ENCODE measurements around the gene SLC7A8.

Gene SLC7A8

DNA sequence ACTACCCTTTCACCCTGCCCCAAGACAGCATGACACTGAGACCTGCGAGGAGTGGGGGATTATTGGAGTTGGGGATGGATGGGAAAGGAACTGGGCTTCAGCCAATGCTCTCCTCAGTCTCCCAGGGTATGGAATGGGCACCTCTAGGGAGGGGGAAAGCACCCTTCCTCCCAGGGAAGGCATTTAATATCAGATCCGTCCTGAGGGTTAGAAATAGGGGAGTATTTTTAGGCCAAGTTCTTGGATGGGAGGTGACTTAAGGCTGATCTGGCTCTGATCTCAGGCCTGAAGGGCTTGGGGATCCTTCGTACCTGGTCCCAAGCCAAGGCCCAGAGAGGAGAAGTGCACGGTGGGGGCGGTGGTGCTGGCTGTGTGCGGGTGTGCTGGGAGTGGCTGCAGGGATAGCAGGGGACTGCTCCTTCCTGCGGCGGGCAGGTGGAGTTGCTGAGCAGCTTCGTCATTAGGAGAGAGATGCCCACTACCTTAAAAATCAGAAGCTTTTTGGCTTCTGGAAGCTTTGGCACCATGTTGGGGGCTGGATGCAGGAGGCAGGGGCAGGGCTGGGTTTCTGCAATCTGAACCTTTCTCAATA lies 57.4 kb downstream of the SLC7A8 start:
- no peak overlapping the region for H3K4me3 Mint-ChIP-seq
- peaks cover 5% of the 10 kb centered on the region for H3K27me3 Mint-ChIP-seq (ENCODE audit: low read depth, poor library complexity)
- H3K4me1 Mint-ChIP-seq, result peaks cover 40% of the 10 kb centered on the region
- H3K9me3 Mint-ChIP-seq, result no peaks in the 10 kb centered on the region
- peaks cover 32% of the 10 kb centered on the region for H3K36me3 Mint-ChIP-seq (ENCODE audit: low read depth)
- TF ChIP-seq, protein P1, sequence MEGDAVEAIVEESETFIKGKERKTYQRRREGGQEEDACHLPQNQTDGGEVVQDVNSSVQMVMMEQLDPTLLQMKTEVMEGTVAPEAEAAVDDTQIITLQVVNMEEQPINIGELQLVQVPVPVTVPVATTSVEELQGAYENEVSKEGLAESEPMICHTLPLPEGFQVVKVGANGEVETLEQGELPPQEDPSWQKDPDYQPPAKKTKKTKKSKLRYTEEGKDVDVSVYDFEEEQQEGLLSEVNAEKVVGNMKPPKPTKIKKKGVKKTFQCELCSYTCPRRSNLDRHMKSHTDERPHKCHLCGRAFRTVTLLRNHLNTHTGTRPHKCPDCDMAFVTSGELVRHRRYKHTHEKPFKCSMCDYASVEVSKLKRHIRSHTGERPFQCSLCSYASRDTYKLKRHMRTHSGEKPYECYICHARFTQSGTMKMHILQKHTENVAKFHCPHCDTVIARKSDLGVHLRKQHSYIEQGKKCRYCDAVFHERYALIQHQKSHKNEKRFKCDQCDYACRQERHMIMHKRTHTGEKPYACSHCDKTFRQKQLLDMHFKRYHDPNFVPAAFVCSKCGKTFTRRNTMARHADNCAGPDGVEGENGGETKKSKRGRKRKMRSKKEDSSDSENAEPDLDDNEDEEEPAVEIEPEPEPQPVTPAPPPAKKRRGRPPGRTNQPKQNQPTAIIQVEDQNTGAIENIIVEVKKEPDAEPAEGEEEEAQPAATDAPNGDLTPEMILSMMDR (IDR thresholded peaks at IDR 0.05), result no peak
- no peak for DNase-seq
- no peak overlapping the region for H3K27ac Mint-ChIP-seq

DNA sequence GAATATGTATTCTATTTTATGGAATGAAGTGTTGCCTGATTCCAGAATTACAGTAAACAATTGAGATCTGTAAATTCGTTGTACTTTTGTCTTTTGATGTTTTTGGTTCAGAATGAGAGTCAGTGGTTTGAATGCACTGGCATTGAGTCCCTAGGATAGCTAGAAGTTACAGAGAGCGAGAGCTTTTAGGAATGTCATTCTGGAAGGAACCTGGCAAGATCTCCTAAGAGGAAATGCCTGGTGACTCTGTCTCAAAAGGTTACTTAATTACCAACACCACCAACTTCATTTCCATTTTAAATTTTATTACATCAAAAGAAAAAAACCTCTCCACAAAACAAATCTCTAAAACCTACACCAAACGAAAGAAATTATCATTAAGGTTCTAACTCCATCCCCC lies 58.4 kb downstream of the SLC7A8 start:
- TF ChIP-seq, protein P1 (IDR thresholded peaks at IDR 0.05), result no peak
- no peak for DNase-seq
- H3K4me3 Mint-ChIP-seq, result no peak overlapping the region
- H3K4me1 Mint-ChIP-seq, result peaks cover 50% of the 10 kb centered on the region
- H3K36me3 Mint-ChIP-seq (ENCODE audit: low read depth), result peaks cover 25% of the 10 kb centered on the region
- H3K9me3 Mint-ChIP-seq, result no peaks in the 10 kb centered on the region
- peak overlapping the region; percentile 40 for H3K27ac Mint-ChIP-seq
- peaks cover 5% of the 10 kb centered on the region for H3K27me3 Mint-ChIP-seq (ENCODE audit: low read depth, poor library complexity)

DNA sequence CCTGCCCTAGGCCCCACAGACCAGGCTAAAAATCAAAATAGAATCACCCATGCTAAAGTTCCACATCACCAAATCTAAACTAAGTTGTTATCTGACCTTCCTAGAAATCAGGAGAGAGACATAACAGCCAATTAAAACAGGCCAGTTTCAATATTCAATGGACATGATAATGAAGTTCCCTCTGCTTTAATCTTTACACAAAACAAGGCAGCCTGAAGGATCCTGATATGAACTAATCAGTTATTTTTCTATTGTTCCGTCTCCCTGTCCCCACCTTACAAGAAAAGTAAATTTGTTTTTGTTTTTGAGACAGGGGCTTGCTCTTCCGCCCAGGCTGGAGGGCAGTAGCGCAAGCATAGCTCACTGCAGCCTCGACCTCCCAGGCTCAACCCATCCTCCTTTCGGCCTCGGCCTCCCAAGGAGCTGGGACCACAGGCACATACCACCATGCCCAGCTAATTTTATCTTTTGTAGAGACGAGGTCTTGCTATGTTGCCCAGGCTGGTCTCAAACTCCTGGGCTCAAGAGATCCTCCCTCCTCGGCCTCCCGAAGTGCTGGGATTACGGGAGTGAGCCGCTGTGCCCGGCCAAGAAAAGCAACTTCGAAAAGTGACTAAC lies 59.0 kb downstream of the SLC7A8 start:
- H3K4me1 Mint-ChIP-seq, result peaks cover 56% of the 10 kb centered on the region
- TF ChIP-seq, protein P1 (IDR thresholded peaks at IDR 0.05), result no peak
- H3K9me3 Mint-ChIP-seq, result no peaks in the 10 kb centered on the region
- peaks cover 21% of the 10 kb centered on the region for H3K36me3 Mint-ChIP-seq (ENCODE audit: low read depth)
- no peak for DNase-seq
- peaks cover 5% of the 10 kb centered on the region for H3K27me3 Mint-ChIP-seq (ENCODE audit: low read depth, poor library complexity)
- H3K27ac Mint-ChIP-seq, result no peak overlapping the region
- H3K4me3 Mint-ChIP-seq, result no peak overlapping the region

DNA sequence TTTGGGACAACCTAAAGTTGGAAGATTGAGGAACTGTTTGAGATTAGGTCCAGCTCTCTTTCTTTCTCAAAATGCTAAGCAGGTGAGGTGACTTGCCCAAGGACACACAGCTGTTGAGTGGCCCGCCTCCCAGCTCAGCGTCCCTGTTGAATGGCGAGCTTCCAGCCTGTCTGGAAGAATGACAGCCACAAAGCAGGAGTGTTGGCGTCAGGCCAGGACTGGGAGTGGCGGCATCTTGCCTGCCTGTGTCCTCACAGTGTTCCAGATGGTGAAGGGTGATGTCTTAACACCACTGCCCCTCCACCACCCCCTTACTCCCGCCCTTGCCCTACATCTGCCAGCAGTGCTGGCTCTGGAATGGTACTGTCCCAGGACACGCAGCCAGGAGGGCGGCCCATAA lies 60.0 kb downstream of the SLC7A8 start:
- Mint-ChIP-seq H3K27me3 (ENCODE audit: low read depth, poor library complexity) (peaks cover 5% of the 10 kb centered on the region), H3K4me1 (peaks cover 65% of the 10 kb centered on the region), H3K9me3 (no peaks in the 10 kb centered on the region), H3K4me3 (no peak overlapping the region), H3K36me3 (ENCODE audit: low read depth) (peaks cover 11% of the 10 kb centered on the region), H3K27ac (no peak overlapping the region)
- no peak for DNase-seq
- TF ChIP-seq, protein P1 (IDR thresholded peaks at IDR 0.05), result no peak

DNA sequence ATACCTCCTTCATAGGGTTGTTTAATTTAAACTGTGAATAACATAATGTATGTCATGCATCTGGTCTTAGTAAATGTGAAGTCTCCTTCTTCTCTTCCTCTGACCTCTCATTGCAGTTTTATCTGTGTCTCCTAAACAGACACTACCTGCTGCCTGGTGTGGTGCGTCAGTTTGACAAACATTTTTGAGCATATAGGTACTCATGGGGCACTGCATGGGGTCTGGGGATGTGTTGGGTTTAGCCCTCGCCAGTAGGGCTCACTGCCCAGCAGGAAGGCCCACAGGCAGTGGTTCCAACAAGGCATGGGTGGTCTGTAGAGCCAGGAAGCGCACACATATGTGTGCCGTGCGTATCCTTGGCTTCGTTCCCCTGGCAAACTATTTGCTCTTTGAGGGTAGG lies 61.4 kb downstream of the SLC7A8 start:
- no peak overlapping the region for H3K4me3 Mint-ChIP-seq
- DNase-seq, result no peak
- H3K9me3 Mint-ChIP-seq, result no peaks in the 10 kb centered on the region
- H3K4me1 Mint-ChIP-seq, result peaks cover 75% of the 10 kb centered on the region
- no peaks in the 10 kb centered on the region for H3K36me3 Mint-ChIP-seq (ENCODE audit: low read depth)
- TF ChIP-seq, protein P1 (IDR thresholded peaks at IDR 0.05), result no peak
- peaks cover 5% of the 10 kb centered on the region for H3K27me3 Mint-ChIP-seq (ENCODE audit: low read depth, poor library complexity)
- peak overlapping the region; percentile 98 for H3K27ac Mint-ChIP-seq

DNA sequence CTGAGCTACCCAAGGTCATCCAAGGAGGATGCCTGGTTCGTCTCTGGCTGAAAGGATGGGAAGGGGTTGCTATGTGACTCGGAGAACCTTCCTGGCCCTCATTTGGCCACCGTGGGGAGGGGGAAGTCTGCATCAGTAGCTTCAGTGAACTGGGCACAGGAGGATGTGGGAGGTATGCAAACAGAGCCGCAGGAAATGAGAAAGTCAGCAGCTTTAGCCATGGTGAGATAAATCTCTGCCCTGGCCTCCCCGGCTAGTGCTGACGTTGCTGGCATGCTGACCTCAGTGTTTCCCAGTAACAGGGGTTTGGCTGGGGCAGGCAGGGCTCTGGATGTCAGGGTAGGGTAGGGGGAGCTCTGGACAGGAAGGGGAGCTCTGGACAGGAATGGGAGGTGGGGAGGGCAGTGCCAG lies 62.1 kb downstream of the SLC7A8 start:
- H3K27ac Mint-ChIP-seq, result peak overlapping the region; percentile 98
- peak overlapping the region; percentile 23 for H3K4me3 Mint-ChIP-seq
- DNase-seq, result peak; percentile 48
- TF ChIP-seq, protein P1 (IDR thresholded peaks at IDR 0.05), result no peak
- no peaks in the 10 kb centered on the region for H3K9me3 Mint-ChIP-seq
- H3K4me1 Mint-ChIP-seq, result peaks cover 80% of the 10 kb centered on the region
- no peaks in the 10 kb centered on the region for H3K36me3 Mint-ChIP-seq (ENCODE audit: low read depth)
- H3K27me3 Mint-ChIP-seq (ENCODE audit: low read depth, poor library complexity), result peaks cover 5% of the 10 kb centered on the region
